Measurements from ENCODE around the gene CCT6A.

Gene CCT6A

GRCh38 chr7:56023500-56023899 is 28.1 kb upstream of the CCT6A start:
- H3K4me3 ChIP-seq (ENCODE audit: insufficient read depth, low read length, poor library complexity, severe bottlenecking): no peak overlapping the region
- H3K9me2 ChIP-seq (replicated peaks; ENCODE audit: insufficient read depth, low read length): no peaks in the 10 kb centered on the region
- no peaks in the 10 kb centered on the region for H4K20me1 ChIP-seq (ENCODE audit: low read depth, low read length)
- no peaks in the 10 kb centered on the region for H3K79me2 ChIP-seq (ENCODE audit: insufficient read depth, low read length)
- no peak overlapping the region for H3K27ac ChIP-seq (ENCODE audit: low read depth, low read length)
- no peaks in the 10 kb centered on the region for H3K27me3 ChIP-seq (ENCODE audit: low read length)
- H3F3A ChIP-seq (ENCODE audit: insufficient read depth): no peaks in the 10 kb centered on the region
- no peak overlapping the region for H3K4me2 ChIP-seq (ENCODE audit: low read depth, low read length, poor library complexity, severe bottlenecking)
- no peak for TF ChIP-seq EZH2phosphoT487 (conservative IDR thresholded peaks at IDR 0.05; ENCODE audit: low read length)
- TF ChIP-seq, protein P1, sequence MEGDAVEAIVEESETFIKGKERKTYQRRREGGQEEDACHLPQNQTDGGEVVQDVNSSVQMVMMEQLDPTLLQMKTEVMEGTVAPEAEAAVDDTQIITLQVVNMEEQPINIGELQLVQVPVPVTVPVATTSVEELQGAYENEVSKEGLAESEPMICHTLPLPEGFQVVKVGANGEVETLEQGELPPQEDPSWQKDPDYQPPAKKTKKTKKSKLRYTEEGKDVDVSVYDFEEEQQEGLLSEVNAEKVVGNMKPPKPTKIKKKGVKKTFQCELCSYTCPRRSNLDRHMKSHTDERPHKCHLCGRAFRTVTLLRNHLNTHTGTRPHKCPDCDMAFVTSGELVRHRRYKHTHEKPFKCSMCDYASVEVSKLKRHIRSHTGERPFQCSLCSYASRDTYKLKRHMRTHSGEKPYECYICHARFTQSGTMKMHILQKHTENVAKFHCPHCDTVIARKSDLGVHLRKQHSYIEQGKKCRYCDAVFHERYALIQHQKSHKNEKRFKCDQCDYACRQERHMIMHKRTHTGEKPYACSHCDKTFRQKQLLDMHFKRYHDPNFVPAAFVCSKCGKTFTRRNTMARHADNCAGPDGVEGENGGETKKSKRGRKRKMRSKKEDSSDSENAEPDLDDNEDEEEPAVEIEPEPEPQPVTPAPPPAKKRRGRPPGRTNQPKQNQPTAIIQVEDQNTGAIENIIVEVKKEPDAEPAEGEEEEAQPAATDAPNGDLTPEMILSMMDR (IDR thresholded peaks at IDR 0.05; ENCODE audit: insufficient read depth, low read length, poor library complexity, severe bottlenecking): no peak
- no peak overlapping the region for H2AFZ ChIP-seq (ENCODE audit: low read depth, low read length, severe bottlenecking)
- H3K9ac ChIP-seq (ENCODE audit: low read length): no peak overlapping the region
- no peaks in the 10 kb centered on the region for H3K9me3 ChIP-seq (ENCODE audit: insufficient read depth, low read length)
- H3K36me3 ChIP-seq (ENCODE audit: low read length): peaks cover 9% of the 10 kb centered on the region; the same call in 1 of the 2 replicates

DNA sequence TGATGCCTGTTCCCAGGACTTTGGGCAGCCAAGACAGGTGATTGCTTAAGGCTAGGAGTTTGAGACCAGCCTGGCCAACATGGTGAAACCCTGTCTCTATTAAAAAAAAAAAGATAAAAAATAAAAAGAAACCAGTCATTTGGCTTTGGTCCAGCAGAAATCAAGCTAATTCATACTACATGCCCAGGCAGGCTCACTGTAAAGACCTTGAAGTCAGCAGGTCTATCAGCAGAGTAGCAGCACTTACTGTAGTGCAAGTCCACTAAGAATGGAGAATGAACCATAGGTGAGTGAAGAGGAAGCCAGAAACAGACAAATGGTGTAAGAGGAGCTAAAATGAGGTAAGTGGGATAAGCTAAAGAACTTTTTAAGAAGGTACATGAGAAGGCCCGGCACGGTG is 25.0 kb upstream of the CCT6A start:
- H2AFZ ChIP-seq (ENCODE audit: low read depth, low read length, severe bottlenecking): no peak overlapping the region
- H3F3A ChIP-seq (ENCODE audit: insufficient read depth): no peaks in the 10 kb centered on the region
- no peaks in the 10 kb centered on the region for H3K27me3 ChIP-seq (ENCODE audit: low read length)
- H3K36me3 ChIP-seq (ENCODE audit: low read length): no peaks in the 10 kb centered on the region
- no peaks in the 10 kb centered on the region for H3K79me2 ChIP-seq (ENCODE audit: insufficient read depth, low read length)
- H3K4me2 ChIP-seq (ENCODE audit: low read depth, low read length, poor library complexity, severe bottlenecking): no peak overlapping the region
- H3K27ac ChIP-seq (ENCODE audit: low read depth, low read length): no peak overlapping the region
- TF ChIP-seq, protein P1 (IDR thresholded peaks at IDR 0.05; ENCODE audit: insufficient read depth, low read length, poor library complexity, severe bottlenecking): no peak
- no peak overlapping the region for H3K9ac ChIP-seq (ENCODE audit: low read length)
- no peaks in the 10 kb centered on the region for H4K20me1 ChIP-seq (ENCODE audit: low read depth, low read length)
- H3K4me3 ChIP-seq (ENCODE audit: insufficient read depth, low read length, poor library complexity, severe bottlenecking): no peak overlapping the region
- H3K9me2 ChIP-seq (replicated peaks; ENCODE audit: insufficient read depth, low read length): no peaks in the 10 kb centered on the region
- no peaks in the 10 kb centered on the region for H3K9me3 ChIP-seq (ENCODE audit: insufficient read depth, low read length)

GRCh38 chr7:56028942-56029630 is 22.5 kb upstream of the CCT6A start:
- Histone ChIP-seq H3K27ac (ENCODE audit: low read depth, low read length) (no peak overlapping the region), H3K4me2 (ENCODE audit: low read depth, low read length, poor library complexity, severe bottlenecking) (no peak overlapping the region), H3K4me3 (ENCODE audit: insufficient read depth, low read length, poor library complexity, severe bottlenecking) (no peak overlapping the region), H3K9me3 (ENCODE audit: insufficient read depth, low read length) (no peaks in the 10 kb centered on the region), H3K9ac (ENCODE audit: low read length) (no peak overlapping the region), H2AFZ (ENCODE audit: low read depth, low read length, severe bottlenecking) (no peak overlapping the region), H3K9me2 (replicated peaks; ENCODE audit: insufficient read depth, low read length) (no peaks in the 10 kb centered on the region), H3F3A (ENCODE audit: insufficient read depth) (peaks cover 8% of the 10 kb centered on the region; the same call in 1 of the 2 replicates), H4K20me1 (ENCODE audit: low read depth, low read length) (no peaks in the 10 kb centered on the region), H3K36me3 (ENCODE audit: low read length) (no peaks in the 10 kb centered on the region), H3K27me3 (ENCODE audit: low read length) (no peaks in the 10 kb centered on the region), H3K79me2 (ENCODE audit: insufficient read depth, low read length) (0 out of 2 replicates have a peak, but pooled peaks cover 4% of the 10 kb centered on the region)
- TF ChIP-seq, protein P1 (IDR thresholded peaks at IDR 0.05; ENCODE audit: insufficient read depth, low read length, poor library complexity, severe bottlenecking): no peak
- TF ChIP-seq EZH2phosphoT487 (conservative IDR thresholded peaks at IDR 0.05; ENCODE audit: low read length): no peak

All from SU-DHL-6 (cell line).